ENCODE results near the gene TAPBP.
"Not testable (repeated sequence)": the region's sequence is repeated elsewhere in the genome, so short reads cannot be mapped to it uniquely, and the experiment has no call there.

Gene TAPBP

GRCh38 chr6:33313709-33314514 lies at the start of gene TAPBP:
Gene TAPBP, minus strand, starts transcription at chr6:33314078. Its CDS starts 37 bp downstream, at chr6:33314041.
- DNase-seq, result peak; percentile 94

- not testable (repeated sequence) for DNase-seq
These were observed 49.6 kb upstream of the TAPBP start for GRCh38 chr6:33363486-33363885.

- DNase-seq, result no peak
These were observed 45.5 kb upstream of the TAPBP start for GRCh38 chr6:33359331-33359730.

- DNase-seq, result not testable (repeated sequence)
These were observed 43.4 kb upstream of the TAPBP start for GRCh38 chr6:33357160-33357871.

GRCh38 chr6:33356295-33356694 lies 42.4 kb upstream of the TAPBP start:
- DNase-seq, result no peak

- not testable (repeated sequence) for DNase-seq
These were observed 42.0 kb upstream of the TAPBP start for GRCh38 chr6:33355860-33356259.

- DNase-seq, result no peak
These were observed 33.9 kb upstream of the TAPBP start for GRCh38 chr6:33347816-33348215.

- not testable (repeated sequence) for DNase-seq
These were observed 33.1 kb upstream of the TAPBP start for GRCh38 chr6:33346972-33347371.

- peak; percentile 76 for DNase-seq
These were observed 31.1 kb upstream of the TAPBP start for GRCh38 chr6:33344701-33345697.

GRCh38 chr6:33343953-33344611 lies 30.2 kb upstream of the TAPBP start:
- peak; percentile 83 for DNase-seq

GRCh38 chr6:33343606-33343952 lies 29.7 kb upstream of the TAPBP start:
- DNase-seq, result not testable (repeated sequence)

GRCh38 chr6:33339193-33339592 lies 25.3 kb upstream of the TAPBP start:
- DNase-seq, result no peak

- no peak for DNase-seq
These were observed 22.6 kb upstream of the TAPBP start for GRCh38 chr6:33336495-33336894.

GRCh38 chr6:33335916-33336315 lies 22.0 kb upstream of the TAPBP start:
- DNase-seq, result no peak

- DNase-seq, result no peak
These were observed 19.8 kb upstream of the TAPBP start for GRCh38 chr6:33333666-33334065.

GRCh38 chr6:33330736-33331135 lies 16.9 kb upstream of the TAPBP start:
- DNase-seq, result no peak

GRCh38 chr6:33329058-33329457 lies 15.2 kb upstream of the TAPBP start:
- DNase-seq, result no peak

- DNase-seq, result no peak
These were observed 10.2 kb upstream of the TAPBP start for GRCh38 chr6:33324125-33324524.

- DNase-seq, result no peak
These were observed 9.7 kb upstream of the TAPBP start for GRCh38 chr6:33323623-33323948.

- DNase-seq, result no peak
These were observed 7.3 kb upstream of the TAPBP start for GRCh38 chr6:33321227-33321626.

- DNase-seq, result no peak
These were observed 6.7 kb upstream of the TAPBP start for GRCh38 chr6:33320315-33321181.

- DNase-seq, result no peak
These were observed 6.0 kb upstream of the TAPBP start for GRCh38 chr6:33319939-33320314.
